C4-2B (cell line): ENCODE data around the gene RGCC.

Experiments used
- H3K27ac ChIP-seq: fragments of 450-650 bp; 2 replicates; pipeline ENCODE4 v1.5.1; 2017
- ZFX ChIP-seq: fragments of 450-650 bp; IDR thresholded peaks from 2 replicates; pipeline ENCODE4 v1.6.1; 2017
- TF ChIP-seq, protein P1 (sequence below): fragments of 450-650 bp; conservative IDR thresholded peaks from 2 replicates; pipeline ENCODE4 v1.5.1; 2017; ENCODE audit warnings: mild to moderate bottlenecking

Gene RGCC

DNA sequence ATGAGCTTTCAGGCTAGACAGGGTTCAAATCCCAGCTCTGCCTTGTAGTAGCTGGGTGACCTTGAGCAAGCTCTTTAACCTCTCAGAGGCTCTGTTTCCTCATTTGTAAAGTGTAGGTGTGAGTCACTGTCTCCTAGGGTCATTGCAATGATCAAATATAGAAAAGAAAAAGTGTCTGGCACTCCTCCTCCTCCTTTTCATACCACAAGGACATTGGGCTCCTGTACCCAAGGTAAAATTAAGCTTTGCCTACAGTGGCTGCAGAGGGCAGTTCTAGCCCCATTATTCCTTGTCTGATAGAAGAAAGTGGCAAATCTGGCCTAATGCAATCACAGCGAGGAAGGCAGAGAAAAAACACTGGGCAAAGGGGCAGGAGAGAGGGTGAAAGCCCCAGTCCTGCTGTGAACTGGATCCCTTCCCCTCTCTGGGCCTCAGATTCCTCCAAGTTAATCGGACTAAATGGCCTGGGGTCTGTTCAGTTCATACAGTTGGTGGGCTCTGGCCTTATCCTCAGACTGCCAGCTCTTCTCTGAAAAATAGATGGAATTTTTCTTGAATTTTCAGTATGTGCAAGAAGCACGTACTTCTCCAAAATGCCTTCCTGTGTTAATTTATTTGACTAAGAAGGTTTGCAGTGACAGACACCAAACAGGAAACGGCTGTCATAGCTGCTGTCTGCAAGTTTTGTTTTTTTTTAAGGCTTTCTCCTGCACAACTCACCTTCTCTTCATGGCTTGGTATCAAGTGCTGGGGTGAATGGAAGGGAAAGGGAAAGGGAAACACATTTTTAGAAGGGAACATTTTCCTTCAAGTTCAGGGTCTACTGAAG is 35.3 kb downstream of the RGCC start:
- TF ChIP-seq, protein P1, sequence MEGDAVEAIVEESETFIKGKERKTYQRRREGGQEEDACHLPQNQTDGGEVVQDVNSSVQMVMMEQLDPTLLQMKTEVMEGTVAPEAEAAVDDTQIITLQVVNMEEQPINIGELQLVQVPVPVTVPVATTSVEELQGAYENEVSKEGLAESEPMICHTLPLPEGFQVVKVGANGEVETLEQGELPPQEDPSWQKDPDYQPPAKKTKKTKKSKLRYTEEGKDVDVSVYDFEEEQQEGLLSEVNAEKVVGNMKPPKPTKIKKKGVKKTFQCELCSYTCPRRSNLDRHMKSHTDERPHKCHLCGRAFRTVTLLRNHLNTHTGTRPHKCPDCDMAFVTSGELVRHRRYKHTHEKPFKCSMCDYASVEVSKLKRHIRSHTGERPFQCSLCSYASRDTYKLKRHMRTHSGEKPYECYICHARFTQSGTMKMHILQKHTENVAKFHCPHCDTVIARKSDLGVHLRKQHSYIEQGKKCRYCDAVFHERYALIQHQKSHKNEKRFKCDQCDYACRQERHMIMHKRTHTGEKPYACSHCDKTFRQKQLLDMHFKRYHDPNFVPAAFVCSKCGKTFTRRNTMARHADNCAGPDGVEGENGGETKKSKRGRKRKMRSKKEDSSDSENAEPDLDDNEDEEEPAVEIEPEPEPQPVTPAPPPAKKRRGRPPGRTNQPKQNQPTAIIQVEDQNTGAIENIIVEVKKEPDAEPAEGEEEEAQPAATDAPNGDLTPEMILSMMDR = no peak
- TF ChIP-seq ZFX = no peak
- H3K27ac ChIP-seq = no peak overlapping the region

DNA sequence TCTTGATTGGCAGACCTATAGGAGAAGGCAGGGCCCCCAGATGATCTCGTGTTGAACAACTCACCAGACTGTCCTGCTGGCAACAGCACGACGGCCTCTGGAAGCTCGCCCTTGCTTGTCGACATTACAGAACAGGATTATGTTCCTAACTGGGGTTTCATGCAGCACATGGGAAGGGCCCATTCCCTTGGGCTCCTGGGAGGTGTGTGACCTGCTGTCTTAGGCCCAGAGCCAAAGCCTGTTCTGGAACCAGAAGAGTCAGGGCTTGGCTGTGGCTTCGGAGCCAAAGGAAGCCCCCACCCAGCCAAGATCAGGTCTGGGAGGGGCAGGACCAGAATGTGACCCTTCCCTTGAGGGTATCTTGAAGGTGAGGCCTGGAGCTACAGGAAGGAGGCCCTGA is 36.9 kb downstream of the RGCC start:
- H3K27ac ChIP-seq = no peak overlapping the region
- no peak for TF ChIP-seq ZFX
- TF ChIP-seq, protein P1 = no peak

DNA sequence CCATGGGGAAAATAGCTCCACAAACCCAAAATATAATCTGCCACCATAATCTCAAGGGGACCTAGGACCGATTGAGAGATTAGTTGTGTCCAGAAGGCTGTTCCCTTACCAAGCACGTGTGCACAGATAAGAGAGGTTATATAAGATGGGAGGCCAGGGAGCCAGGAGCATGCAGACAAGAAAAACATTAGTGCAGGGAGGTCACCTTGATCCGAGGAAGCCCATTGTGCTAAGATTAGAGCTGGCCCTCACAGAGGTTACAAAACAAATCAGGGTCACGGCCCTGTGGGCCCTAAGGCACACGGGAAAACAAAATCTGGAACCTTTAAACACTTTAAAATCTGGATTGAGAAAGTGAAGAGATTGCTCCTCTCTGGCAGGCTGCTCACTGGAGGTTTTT is 37.7 kb downstream of the RGCC start:
- TF ChIP-seq, protein P1 = no peak
- no peak for TF ChIP-seq ZFX

DNA sequence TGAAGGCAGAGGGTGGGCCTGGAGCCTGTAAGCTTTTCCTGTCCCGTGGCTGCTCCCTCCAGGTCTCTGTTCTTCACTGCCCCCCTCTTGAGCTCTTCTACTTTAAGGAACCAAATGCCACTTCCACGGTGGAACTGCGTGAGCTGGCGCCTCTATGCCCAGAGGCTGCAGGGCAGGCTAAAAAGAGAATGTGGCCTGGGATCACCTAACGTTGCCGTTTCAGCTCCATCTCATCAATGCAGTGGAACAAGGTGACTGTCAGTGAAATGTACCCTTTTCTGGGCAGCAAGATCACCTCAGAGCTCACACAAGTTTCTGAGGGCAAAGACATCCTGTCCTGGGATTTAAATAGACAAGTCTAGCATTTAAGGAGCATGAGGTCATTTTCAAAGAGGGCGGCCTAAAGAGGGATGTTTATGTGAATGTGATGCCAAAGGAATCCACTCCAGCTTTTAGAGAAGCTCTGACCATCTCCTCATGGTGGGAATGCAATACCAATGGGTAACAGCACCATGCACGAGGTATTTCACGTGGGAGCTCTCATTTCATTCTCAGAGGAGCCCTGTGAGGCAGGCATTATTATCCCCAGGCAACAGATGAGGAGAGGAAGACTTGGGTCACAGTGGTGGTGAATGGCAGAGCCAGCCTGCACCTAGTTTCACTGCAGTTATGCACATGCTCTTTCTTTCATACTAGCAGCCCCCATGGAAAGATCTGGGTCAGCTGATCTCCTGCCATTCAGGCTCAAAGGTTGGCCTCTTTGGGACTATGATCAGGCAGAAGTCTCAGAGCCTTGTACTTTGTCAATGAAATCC is 39.3 kb downstream of the RGCC start:
- TF ChIP-seq, protein P1 = no peak
- no peak for TF ChIP-seq ZFX
- H3K27ac ChIP-seq = no peak overlapping the region

More for the DNA sequence above, 37.7 kb downstream of the RGCC start:
- no peak overlapping the region for H3K27ac ChIP-seq

DNA sequence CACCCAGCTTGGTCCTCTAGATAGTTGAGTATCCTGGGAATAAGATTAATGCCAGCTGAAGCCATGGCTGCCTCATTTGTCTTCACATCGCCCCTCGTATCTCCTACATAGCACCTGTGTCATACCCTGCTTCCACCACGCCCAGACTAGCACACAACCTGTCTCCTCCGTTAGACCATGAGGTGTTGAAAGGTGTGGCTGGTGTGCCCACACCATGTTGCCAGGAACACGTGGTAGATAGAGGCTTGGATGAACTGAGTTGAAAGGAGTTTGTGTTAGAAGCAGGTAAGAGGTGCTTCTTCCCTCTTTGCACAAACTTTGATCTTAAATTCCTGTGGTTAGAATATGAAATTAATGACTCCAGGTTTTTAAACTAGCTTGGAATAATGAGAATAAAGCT is 40.1 kb downstream of the RGCC start:
- no peak overlapping the region for H3K27ac ChIP-seq
- TF ChIP-seq, protein P1 = no peak
- TF ChIP-seq ZFX = no peak

DNA sequence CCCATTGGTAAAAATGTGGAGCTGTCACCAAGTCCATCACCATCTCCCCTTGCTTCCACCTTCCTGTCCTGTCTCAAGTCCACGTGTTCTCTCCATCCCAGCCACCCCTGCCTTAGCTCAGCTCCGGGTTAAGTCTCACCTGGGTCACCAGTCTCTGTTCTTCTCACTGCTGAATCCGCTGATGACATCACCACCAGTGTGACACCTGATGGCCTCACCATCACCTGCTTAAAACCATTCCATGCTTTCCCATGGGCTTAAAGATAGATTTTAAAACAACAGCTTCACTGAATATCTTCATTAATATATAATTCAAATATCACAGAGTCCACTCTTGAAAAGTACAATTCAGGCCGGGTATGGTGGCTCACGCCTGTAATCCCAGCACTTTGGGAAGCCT is 42.1 kb downstream of the RGCC start:
- no peak overlapping the region for H3K27ac ChIP-seq
- TF ChIP-seq ZFX = no peak
- TF ChIP-seq, protein P1 = no peak

DNA sequence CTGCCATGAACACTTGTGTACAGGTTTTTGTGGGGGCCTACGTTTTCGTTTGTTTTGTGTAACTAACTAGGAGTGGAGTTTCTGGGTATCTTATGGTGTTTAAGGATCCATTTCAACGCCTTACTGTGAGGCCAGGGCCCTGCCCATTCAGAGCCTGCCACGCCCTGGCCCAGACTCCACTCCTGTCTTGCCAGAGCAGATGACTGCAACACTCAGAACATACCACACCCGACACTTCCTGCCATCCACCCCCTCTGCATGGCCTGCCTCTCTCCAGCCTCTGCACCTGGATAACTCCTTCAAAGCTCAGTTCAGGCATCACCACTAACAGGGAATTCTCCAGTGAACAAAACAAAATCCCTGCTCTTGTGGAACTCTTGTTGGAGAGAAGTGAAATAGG is 43.2 kb downstream of the RGCC start:
- H3K27ac ChIP-seq = no peak overlapping the region
- TF ChIP-seq, protein P1 = no peak
- TF ChIP-seq ZFX = no peak
